ENCODE results near the gene CHI3L2. TPM values are rescaled to one million over a fixed set of nuclear protein-coding genes. Genes with fewer than 3 reads are reported as not detected.
A peak's percentile ranks its signal among the peaks of the same experiment; 100 is the strongest.

Gene CHI3L2
- not detected in 2 replicates for total RNA-seq
- long read RNA-seq, result 0 reads

GRCh38 chr1:111227434-111227833 is at the start of gene CHI3L2:
TSS of gene CHI3L2 (plus strand) at chr1:111227713. CDS start at chr1:111227730, 17 bp downstream.
- H3K9me3 Mint-ChIP-seq (ENCODE audit: unreplicated experiment), result no peaks in the 10 kb centered on the region
- DNase-seq (ENCODE audit: extremely low spot score, unreplicated experiment), result no peak
- peak within 1 kb of the TSS; percentile 24 for H3K4me3 Mint-ChIP-seq (ENCODE audit: unreplicated experiment)

GRCh38 chr1:111179968-111180533 is 47.5 kb upstream of the CHI3L2 start:
- Mint-ChIP-seq H3K9me3 (ENCODE audit: unreplicated experiment) (no peaks in the 10 kb centered on the region), H3K27me3 (ENCODE audit: unreplicated experiment) (no peaks in the 10 kb centered on the region), H3K27ac (ENCODE audit: unreplicated experiment) (no peak overlapping the region), H3K36me3 (ENCODE audit: unreplicated experiment) (peaks cover 31% of the 10 kb centered on the region), H3K4me3 (ENCODE audit: unreplicated experiment) (no peak overlapping the region), H3K4me1 (ENCODE audit: unreplicated experiment) (no peaks in the 10 kb centered on the region)
- TF ChIP-seq CTCF (IDR thresholded peaks at IDR 0.05), result no peak
- no peak for DNase-seq (ENCODE audit: extremely low spot score, unreplicated experiment)

More at GRCh38 chr1:111227434-111227833, at the start of gene CHI3L2:
- H3K4me1 Mint-ChIP-seq (ENCODE audit: unreplicated experiment), result peaks cover 45% of the 10 kb centered on the region
- peaks cover 10% of the 10 kb centered on the region for H3K27me3 Mint-ChIP-seq (ENCODE audit: unreplicated experiment)
- TF ChIP-seq CTCF (IDR thresholded peaks at IDR 0.05), result no peak
- no peaks in the 10 kb centered on the region for H3K36me3 Mint-ChIP-seq (ENCODE audit: unreplicated experiment)
- peak within 1 kb of the TSS; percentile 82 for H3K27ac Mint-ChIP-seq (ENCODE audit: unreplicated experiment)

- Mint-ChIP-seq H3K27me3 (ENCODE audit: unreplicated experiment) (no peaks in the 10 kb centered on the region), H3K4me3 (ENCODE audit: unreplicated experiment) (no peak overlapping the region), H3K27ac (ENCODE audit: unreplicated experiment) (no peak overlapping the region), H3K9me3 (ENCODE audit: unreplicated experiment) (no peaks in the 10 kb centered on the region), H3K4me1 (ENCODE audit: unreplicated experiment) (no peaks in the 10 kb centered on the region), H3K36me3 (ENCODE audit: unreplicated experiment) (peaks cover 37% of the 10 kb centered on the region)
- no peak for TF ChIP-seq CTCF (IDR thresholded peaks at IDR 0.05)
- DNase-seq (ENCODE audit: extremely low spot score, unreplicated experiment), result no peak
Measured at GRCh38 chr1:111182052-111182451, 45.5 kb upstream of the CHI3L2 start.

- H3K4me3 Mint-ChIP-seq (ENCODE audit: unreplicated experiment), result no peak overlapping the region
Measured at GRCh38 chr1:111183308-111184069, 44.0 kb upstream of the CHI3L2 start.

More at GRCh38 chr1:111183308-111184069, 44.0 kb upstream of the CHI3L2 start:
- no peaks in the 10 kb centered on the region for H3K27me3 Mint-ChIP-seq (ENCODE audit: unreplicated experiment)
- TF ChIP-seq CTCF (IDR thresholded peaks at IDR 0.05), result no peak
- no peak for DNase-seq (ENCODE audit: extremely low spot score, unreplicated experiment)
- H3K27ac Mint-ChIP-seq (ENCODE audit: unreplicated experiment), result no peak overlapping the region
- H3K9me3 Mint-ChIP-seq (ENCODE audit: unreplicated experiment), result no peaks in the 10 kb centered on the region
- H3K36me3 Mint-ChIP-seq (ENCODE audit: unreplicated experiment), result peaks cover 40% of the 10 kb centered on the region
- no peaks in the 10 kb centered on the region for H3K4me1 Mint-ChIP-seq (ENCODE audit: unreplicated experiment)
